IMR-90 (cell line): ENCODE data around the gene KRTAP5-7. TPM values are rescaled to one million over a fixed set of nuclear protein-coding genes. Genes with fewer than 3 reads are reported as not detected.
A peak's percentile ranks its signal among the peaks of the same experiment; 100 is the strongest.
"Not testable (repeated sequence)": the region's sequence is repeated elsewhere in the genome, so short reads cannot be mapped to it uniquely, and the experiment has no call there.

ENCODE experiments used
- ATAC-seq: fragments of 200-7000 bp; cut with Tn5 transposase; 2 replicates; pipeline ENCODE4 v1.9.1; 2020; ENCODE audit warnings: low read depth, mild to moderate bottlenecking, moderate library complexity
- BruUV-seq: library from RNA; stranded (reverse); fragments of 400-500 nt; replicated peaks from 2 replicates; lab custom pipeline; 2021; lab: Mats Ljungman, UMichigan
- CTCF ChIA-PET: fragments of 300-600 bp; formaldehyde crosslinking; extraction: SDS; loops from one replicate; lab custom pipeline; 2021; ENCODE audit warnings: antibody characterized with exemption; lab: Yijun Ruan, JAX
- POLR2A ChIA-PET: fragments of 300-600 bp; sonication (Branson Sonifier 250); formaldehyde crosslinking; loops from one replicate; lab custom pipeline; 2022; ENCODE audit warnings: antibody characterized with exemption; ENCODE audit not compliant: unreplicated experiment; lab: Charles Lee
- DNase-seq: peaks from one replicate; pipeline ENCODE4 v3.0.0; 2013
- H2AFZ ChIP-seq: replicated peaks from 2 replicates; pipeline ENCODE3; 2013; ENCODE audit warnings: low read length, mild to moderate bottlenecking; ENCODE audit not compliant: poor library complexity
- H2AK5ac ChIP-seq: 2 replicates; pipeline ENCODE4 v1.6.1; 2013; ENCODE audit warnings: low read depth, low read length, inconsistent platforms
- H2AK9ac ChIP-seq: replicated peaks from 2 replicates; pipeline ENCODE3; 2013; ENCODE audit warnings: mild to moderate bottlenecking, low read depth, low read length, moderate library complexity; ENCODE audit not compliant: poor library complexity
- H2BK120ac ChIP-seq: 2 replicates; pipeline ENCODE4 v1.6.1; 2013; ENCODE audit warnings: low read depth, low read length, inconsistent platforms
- H2BK15ac ChIP-seq: 3 replicates; pipeline ENCODE4 v1.6.1; 2013; ENCODE audit warnings: low read depth, low read length, inconsistent platforms
- H2BK20ac ChIP-seq: 2 replicates; pipeline ENCODE4 v1.6.1; 2013; ENCODE audit warnings: low read depth, mild to moderate bottlenecking, inconsistent platforms, low read length, moderate library complexity
- H2BK5ac ChIP-seq: 2 replicates; pipeline ENCODE4 v1.6.1; 2013; ENCODE audit warnings: mild to moderate bottlenecking, low read depth, low read length, inconsistent platforms; ENCODE audit not compliant: poor library complexity, severe bottlenecking
- H3K14ac ChIP-seq: replicated peaks from 2 replicates; pipeline ENCODE4 v1.6.1; 2013; ENCODE audit warnings: low read depth, low read length, inconsistent platforms
- H3K18ac ChIP-seq: 2 replicates; pipeline ENCODE4 v1.6.1; 2013; ENCODE audit warnings: low read depth, low read length, control low read depth
- H3K23ac ChIP-seq: 2 replicates; pipeline ENCODE4 v1.6.1; 2013; ENCODE audit warnings: low read depth, low read length, inconsistent platforms
- H3K27ac ChIP-seq: 2 replicates; pipeline ENCODE4 v1.5.1; 2013; ENCODE audit warnings: mild to moderate bottlenecking, control low read depth, low read length; ENCODE audit not compliant: insufficient read depth
- H3K27me3 ChIP-seq: 2 replicates; pipeline ENCODE4 v1.6.1; 2013; ENCODE audit warnings: low read length; ENCODE audit not compliant: control insufficient read depth, insufficient read depth
- H3K36me3 ChIP-seq: 2 replicates; pipeline ENCODE4 v1.6.1; 2013; ENCODE audit warnings: low read length, mixed read lengths; ENCODE audit not compliant: control insufficient read depth, insufficient read depth
- H3K4ac ChIP-seq: 2 replicates; pipeline ENCODE4 v1.6.1; 2013; ENCODE audit warnings: low read depth, low read length, inconsistent platforms
- H3K4me1 ChIP-seq: 2 replicates; pipeline ENCODE4 v1.6.1; 2013; ENCODE audit warnings: low read length, mixed read lengths; ENCODE audit not compliant: control insufficient read depth, insufficient read depth
- H3K4me2 ChIP-seq: 2 replicates; pipeline ENCODE4 v1.6.1; 2013; ENCODE audit warnings: low read depth, mild to moderate bottlenecking, control low read depth, low read length, moderate library complexity
- H3K4me3 ChIP-seq: 2 replicates; pipeline ENCODE4 v1.5.1; 2013; ENCODE audit warnings: low read depth, mild to moderate bottlenecking, control low read depth, low read length, moderate library complexity; ENCODE audit not compliant: insufficient read depth
- H3K56ac ChIP-seq: 2 replicates; pipeline ENCODE4 v1.6.1; 2013; ENCODE audit warnings: low read length, inconsistent platforms; ENCODE audit not compliant: insufficient read depth; ENCODE audit errors: extremely low read depth
- H3K79me1 ChIP-seq, 2 experiments: 2 replicates each; pipeline ENCODE4 v1.6.1; 2013; ENCODE audit warnings: low read length in 2 of 2, inconsistent platforms in 1 of 2, low read depth in 1 of 2
- H3K9ac ChIP-seq: 2 replicates; pipeline ENCODE4 v1.6.1; 2013; ENCODE audit warnings: low read depth, low read length, control low read depth
- H3K9me1 ChIP-seq: 2 replicates; pipeline ENCODE4 v1.6.1; 2013; ENCODE audit warnings: low read length, inconsistent platforms; ENCODE audit not compliant: insufficient read depth
- H3K9me3 ChIP-seq: 2 replicates; pipeline ENCODE4 v1.6.1; 2013; ENCODE audit warnings: low read length; ENCODE audit not compliant: control insufficient read depth, insufficient read depth
- H4K20me1 ChIP-seq: 2 replicates; pipeline ENCODE4 v1.6.1; 2013; ENCODE audit warnings: low read length, inconsistent platforms; ENCODE audit not compliant: insufficient read depth
- H4K5ac ChIP-seq: 2 replicates; pipeline ENCODE4 v1.6.1; 2013; ENCODE audit warnings: mild to moderate bottlenecking, low read depth, low read length, control low read depth
- H4K8ac ChIP-seq, 2 experiments: 2 replicates each; pipeline ENCODE4 v1.6.1; 2013; ENCODE audit warnings: low read depth in 2 of 2, low read length in 2 of 2, control low read depth in 1 of 2, inconsistent platforms in 1 of 2
- H4K91ac ChIP-seq: 2 replicates; pipeline ENCODE4 v1.6.1; 2013; ENCODE audit warnings: low read depth, low read length, inconsistent platforms; ENCODE audit not compliant: insufficient read depth
- CHD1 ChIP-seq: IDR thresholded peaks from 2 replicates; pipeline ENCODE4 v1.6.1; 2012; ENCODE audit warnings: low read depth, low read length, improper control_type of control experiment
- MXI1 ChIP-seq: IDR thresholded peaks from 2 replicates; pipeline ENCODE4 v1.6.1; 2012; ENCODE audit warnings: low read depth, mild to moderate bottlenecking, low read length, moderate library complexity, borderline replicate concordance
- WGBS, 2 experiments: methylation state at CpG; one replicate each; pipeline versions ENCODE4 v1.1.5 to v1.1.7; 2013; ENCODE audit warnings: missing lambda C conversion rate in 2 of 2; ENCODE audit not compliant: insufficient read length in 1 of 2; ENCODE audit errors: extremely low coverage in 2 of 2; 5-methylcytosine and 5-hydroxymethylcytosine counted together
- dilution Hi-C: fragments of 300-500 bp; cut with HindIII; formaldehyde crosslinking; loops from one replicate; pipeline ENCODE4 v1.14.3; 2018; ENCODE audit warnings: low sequenced_read_pairs; ENCODE audit not compliant: unreplicated experiment
- in situ Hi-C: fragments of 300-500 bp; cut with MboI; formaldehyde crosslinking; loops from 3 replicates; pipeline ENCODE4 v1.14.3; 2019; ENCODE audit warnings: low sequenced_read_pairs, inconsistent platforms, mixed read lengths
- intact Hi-C: fragments of 100-400 bp; cut with micrococcal nuclease; formaldehyde crosslinking; loops from 2 replicates; pipeline ENCODE4 v1.10.0; 2022
- polyA plus RNA-seq, 3 experiments: library from polyadenylated mRNA; depleted of rRNA; stranded (reverse); fragments of >200 nt; gene quantifications; 2 replicates each; pipeline ENCODE4 v1.2.3, GENCODE V29; 2012; ENCODE audit warnings: low replicate concordance in 1 of 3
- total RNA-seq: library from RNA; depleted of rRNA; stranded (reverse); fragments of >200 nt; gene quantifications from 2 replicates; pipeline ENCODE4 v1.2.3, GENCODE V29; 2012

The KRTAP5-7 gene
- total and polyA plus RNA-seq, 2 of the 4 experiments (the other 2 are of a cell fraction) = not detected

DNA sequence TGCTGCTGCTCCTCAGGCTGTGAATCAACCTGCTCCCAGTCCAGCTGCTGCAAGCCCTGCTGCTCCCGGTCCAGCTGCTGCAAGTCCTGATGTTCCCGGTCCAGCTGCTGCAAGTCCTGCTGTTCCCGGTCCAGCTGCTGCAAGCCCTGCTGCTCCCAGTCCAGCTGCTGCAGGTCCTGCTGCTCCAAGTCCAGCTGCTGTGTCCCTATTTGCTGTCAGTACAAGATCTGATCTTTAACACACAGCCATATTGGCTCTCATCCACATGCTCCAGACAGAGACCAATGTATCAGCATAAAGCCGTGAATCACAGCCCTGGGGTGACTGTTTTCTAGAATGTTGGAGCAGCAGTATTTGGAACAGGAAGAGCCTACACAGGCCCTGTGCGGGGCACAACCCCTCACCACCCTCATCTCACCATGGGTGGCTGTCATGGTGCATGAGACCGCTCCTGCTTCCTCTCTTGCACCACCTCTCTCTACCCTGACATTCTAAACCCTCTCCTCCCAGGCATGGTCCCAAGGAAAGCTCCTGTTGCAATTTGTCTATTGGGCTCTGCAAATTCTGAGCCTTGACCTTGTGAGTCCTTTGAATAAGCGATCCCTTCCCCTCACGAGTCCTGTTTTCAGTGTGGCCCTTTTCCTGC, 41.8 kb downstream of the KRTAP5-7 start:
- intact Hi-C loops = no loop called here
- no peak overlapping the region for H4K5ac ChIP-seq
- in situ Hi-C loops = no loop called here
- no peak overlapping the region for H3K23ac ChIP-seq
- H3K9me3 ChIP-seq = no peaks in the 10 kb centered on the region
- H3K4me1 ChIP-seq = no peaks in the 10 kb centered on the region
- H3K27me3 ChIP-seq = peaks cover 21% of the 10 kb centered on the region
- no peak overlapping the region for H2BK120ac ChIP-seq
- dilution Hi-C loops = no loop called here
- H2AFZ ChIP-seq = no peak overlapping the region
- H3K27ac ChIP-seq = no peak overlapping the region
- H3K79me1 ChIP-seq = no peaks in the 10 kb centered on the region
- TF ChIP-seq CHD1 (no peak), MXI1 (no peak)
- DNase-seq (no peak), ATAC-seq (peak; percentile 51; the same call in 1 of the 2 replicates)
- ChIA-PET POLR2A (no interaction called here), CTCF (interaction anchor here (1.5 kb wide), 1 partner anchor 11 kb away, joined by 4 read pairs; no protein-coding TSS in a partner anchor)
- H3K4ac ChIP-seq = no peak overlapping the region
- no peak overlapping the region for H4K8ac ChIP-seq
- no peak overlapping the region for H3K18ac ChIP-seq
- no peak overlapping the region for H2BK15ac ChIP-seq
- H3K56ac ChIP-seq = no peak overlapping the region
- no peak overlapping the region for H2AK9ac ChIP-seq
- no peak overlapping the region for H3K14ac ChIP-seq
- no TSS peak for BruUV-seq
- H2BK5ac ChIP-seq = no peak overlapping the region
- no peak overlapping the region for H4K91ac ChIP-seq
- H4K20me1 ChIP-seq = no peaks in the 10 kb centered on the region
- no peaks in the 10 kb centered on the region for H3K36me3 ChIP-seq
- H3K9ac ChIP-seq = no peak overlapping the region
- H3K4me3 ChIP-seq = no peak overlapping the region
- no peak overlapping the region for H3K4me2 ChIP-seq
- 6% methylated on average over 3 of the region's 8 CpGs; no CpG with 5 or more reads in 1 of the 2 experiments for WGBS, 2 experiments
- no peak overlapping the region for H2AK5ac ChIP-seq
- H3K9me1 ChIP-seq = no peaks in the 10 kb centered on the region
- H2BK20ac ChIP-seq = no peak overlapping the region

DNA sequence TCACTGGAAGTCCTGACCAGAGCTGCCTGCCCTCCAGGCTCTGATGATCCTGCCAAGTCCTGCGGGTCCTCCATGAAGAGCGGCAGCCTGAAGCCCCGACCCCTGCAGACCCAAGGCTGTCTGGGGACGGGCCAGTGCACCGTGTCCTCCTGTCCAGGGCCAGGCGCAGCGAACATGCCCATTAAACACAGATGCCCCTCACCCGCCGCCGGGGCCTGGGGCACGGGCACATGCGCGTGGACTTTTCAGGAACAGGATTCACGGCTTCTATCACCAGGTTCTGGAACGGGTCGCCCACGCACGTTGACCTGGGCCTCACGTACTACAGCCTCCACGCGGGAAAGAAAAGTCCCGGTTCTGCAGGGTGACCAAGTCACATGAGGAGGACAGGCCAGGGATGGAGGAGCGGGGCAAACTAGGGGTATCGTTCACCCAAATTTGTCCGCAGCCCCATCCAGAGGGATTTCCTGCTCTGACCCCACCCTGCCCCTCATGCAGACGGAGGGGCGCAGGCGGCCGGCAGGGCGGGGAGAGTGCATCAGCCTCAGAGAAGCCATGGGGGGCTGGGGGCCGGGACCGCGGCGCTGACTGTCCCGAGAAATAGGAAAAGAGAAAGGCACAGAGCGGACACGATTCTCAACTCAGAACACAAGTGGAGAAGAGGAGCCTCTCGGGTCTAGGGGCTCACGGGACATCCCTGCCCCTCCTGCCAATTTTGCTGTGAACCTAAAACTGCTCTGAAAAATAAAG, 44.2 kb downstream of the KRTAP5-7 start:
- H3K56ac ChIP-seq, H2AK5ac ChIP-seq, H3K4me1 ChIP-seq, H3K18ac ChIP-seq, intact Hi-C loops, in situ Hi-C loops, H3K4me3 ChIP-seq, H3K9me1 ChIP-seq, H3K9ac ChIP-seq, H2BK5ac ChIP-seq, BruUV-seq, H4K8ac ChIP-seq, H3K4ac ChIP-seq, H3K4me2 ChIP-seq, H3K36me3 ChIP-seq, H2BK120ac ChIP-seq, H2AK9ac ChIP-seq, H3K23ac ChIP-seq, H2BK15ac ChIP-seq, H4K91ac ChIP-seq, dilution Hi-C loops, ATAC-seq, H3K79me1 ChIP-seq, H2AFZ ChIP-seq, H3K14ac ChIP-seq, H2BK20ac ChIP-seq, H4K5ac ChIP-seq, POLR2A ChIA-PET, DNase-seq, H3K27ac ChIP-seq, H3K9me3 ChIP-seq, H4K20me1 ChIP-seq: not testable (repeated sequence)
- peaks cover 33% of the 10 kb centered on the region for H3K27me3 ChIP-seq
- WGBS, 2 experiments = 68% methylated on average over 21 of the region's 39 CpGs; no CpG with 5 or more reads in 1 of the 2 experiments
- CTCF ChIA-PET = interaction anchor here (0.6 kb wide), 1 partner anchor 8 kb away, joined by 4 read pairs; no protein-coding TSS in a partner anchor
